Vagina (tissue), 2 donors: ENCODE results near the gene FOXE1.

ENCODE experiments used
- CTCF ChIP-seq, 3 experiments: fragments of 450-650 bp in 2 of 3; fragments of 200-600 bp in 1 of 3; sonication (generic) in 1 of 3; IDR thresholded peaks; one replicate each; pipeline ENCODE4 v1.5.1; 2017 to 2019; ENCODE audit warnings: antibody characterized with exemption in 3 of 3, mild to moderate bottlenecking in 2 of 3, moderate library complexity in 2 of 3
- POLR2A ChIP-seq, 2 donors: fragments of 450-650 bp; IDR thresholded peaks; one replicate each; pipeline ENCODE4 v1.6.1; 2017; ENCODE audit warnings: antibody characterized with exemption in 2 of 2, mild to moderate bottlenecking in 2 of 2, moderate library complexity in 2 of 2
- POLR2AphosphoS5 ChIP-seq, 2 donors: sonication (generic); formaldehyde crosslinking; IDR thresholded peaks; one replicate each; pipeline ENCODE4 v1.9.0; 2017; ENCODE audit warnings: antibody characterized with exemption in 2 of 2, mild to moderate bottlenecking in 2 of 2, low read depth in 1 of 2; ENCODE audit not compliant: insufficient read depth in 1 of 2

GRCh38 chr9:97851446-97851883 is 1.6 kb upstream of the FOXE1 start:
- TF ChIP-seq CTCF (IDR thresholded peaks at IDR 0.05): no peak
- no peak for TF ChIP-seq POLR2A (IDR thresholded peaks at IDR 0.05)
- no peak for TF ChIP-seq POLR2AphosphoS5 (IDR thresholded peaks at IDR 0.05; ENCODE audit: insufficient read depth in 1 of 2, low read depth in 1 of 2)
